HS-27A (cell line): ENCODE data around the gene CEP97.
A peak's percentile ranks its signal among the peaks of the same experiment; 100 is the strongest.
"Not testable (repeated sequence)": the region's sequence is repeated elsewhere in the genome, so short reads cannot be mapped to it uniquely, and the experiment has no call there.

ENCODE experiments used
- DNase-seq: peaks from one replicate; pipeline ENCODE4 v3.0.0-alpha.2; 2012; ENCODE audit warnings: low read depth, missing footprints

CEP97 gene

GRCh38 chr3:101724329-101725193 lies at the start of gene CEP97:
CEP97 (plus strand) TSS chr3:101724614; CDS start chr3:101724677, 63 bp downstream.
- peak; percentile 92 for DNase-seq

GRCh38 chr3:101675709-101676215 lies 48.7 kb upstream of the CEP97 start:
- no peak for DNase-seq

- DNase-seq = peak; percentile 80
These were observed 48.1 kb upstream of the CEP97 start for GRCh38 chr3:101676216-101676764.

- DNase-seq = peak; percentile 100
These were observed 47.5 kb upstream of the CEP97 start, which contains the start of gene ZBTB11 for GRCh38 chr3:101676765-101677435. ZBTB11 (minus strand) TSS chr3:101677132; CDS start chr3:101676914, 218 bp downstream.

- DNase-seq = no peak
These were observed 46.8 kb upstream of the CEP97 start for GRCh38 chr3:101677436-101678286.

GRCh38 chr3:101678837-101679236 lies 45.6 kb upstream of the CEP97 start:
- not testable (repeated sequence) for DNase-seq

- no peak for DNase-seq
These were observed 43.9 kb upstream of the CEP97 start for GRCh38 chr3:101680466-101680865.

- no peak for DNase-seq
These were observed 39.4 kb upstream of the CEP97 start for GRCh38 chr3:101685050-101685400.

- no peak for DNase-seq
These were observed 38.5 kb upstream of the CEP97 start for GRCh38 chr3:101685870-101686307.

GRCh38 chr3:101687142-101687931 lies 37.1 kb upstream of the CEP97 start:
- DNase-seq = no peak

GRCh38 chr3:101689286-101689685 lies 35.1 kb upstream of the CEP97 start:
- no peak for DNase-seq

- DNase-seq = no peak
These were observed 33.4 kb upstream of the CEP97 start for GRCh38 chr3:101690972-101691371.

GRCh38 chr3:101691685-101692671 lies 32.4 kb upstream of the CEP97 start:
- not testable (repeated sequence) for DNase-seq

GRCh38 chr3:101693540-101693939 lies 30.9 kb upstream of the CEP97 start:
- not testable (repeated sequence) for DNase-seq

- DNase-seq = not testable (repeated sequence)
These were observed 29.6 kb upstream of the CEP97 start for GRCh38 chr3:101694836-101695235.

- DNase-seq = no peak
These were observed 28.5 kb upstream of the CEP97 start for GRCh38 chr3:101695779-101696372.

GRCh38 chr3:101701696-101702634 lies 22.4 kb upstream of the CEP97 start:
- DNase-seq = no peak

- DNase-seq = no peak
These were observed 21.7 kb upstream of the CEP97 start for GRCh38 chr3:101702726-101703125.
